Upper lobe of right lung (tissue), 1 donor: ENCODE results near the gene HSF2. TPM values are rescaled to one million over a fixed set of nuclear protein-coding genes. Genes with fewer than 3 reads are reported as not detected.
"Not testable (repeated sequence)": the region's sequence is repeated elsewhere in the genome, so short reads cannot be mapped to it uniquely, and the experiment has no call there.

ENCODE experiments used
- ATAC-seq: fragments of 200-7000 bp; cut with Tn5 transposase; one replicate; pipeline ENCODE4 v1.9.1; 2020; ENCODE audit warnings: mild to moderate bottlenecking, moderate library complexity
- DNase-seq: peaks from one replicate; pipeline ENCODE4 v3.0.0-alpha.2; 2020
- H3K27ac ChIP-seq: fragments of 200-600 bp; one replicate; pipeline ENCODE4 v1.8.0; 2022
- H3K27me3 ChIP-seq: fragments of 200-600 bp; one replicate; pipeline ENCODE4 v1.8.0; 2022; ENCODE audit warnings: mild to moderate bottlenecking
- H3K36me3 ChIP-seq: fragments of 200-600 bp; one replicate; pipeline ENCODE4 v1.8.0; 2022
- H3K4me1 ChIP-seq: fragments of 200-600 bp; one replicate; pipeline ENCODE4 v1.8.0; 2022
- H3K4me3 ChIP-seq: fragments of 200-600 bp; one replicate; pipeline ENCODE4 v1.8.0; 2022; ENCODE audit warnings: mild to moderate bottlenecking
- H3K9me3 ChIP-seq: fragments of 200-600 bp; one replicate; pipeline ENCODE4 v1.8.0; 2022
- intact Hi-C: fragments of 100-400 bp; cut with DNase I; formaldehyde crosslinking; loops from one replicate; pipeline ENCODE4 v1.11.0; 2022
- total RNA-seq: library from RNA; stranded (reverse); fragmentation: NEBNext Ultra II Directional; extraction: Animal tissue kit (Norgen Biotek cat#: 25700); gene quantifications from one replicate; pipeline ENCODE4 v1.2.1, GENCODE V29; 2021
- TF ChIP-seq, protein P1 (sequence below): fragments of 200-600 bp; IDR thresholded peaks from one replicate; pipeline ENCODE4 v1.8.0; 2022; ENCODE audit warnings: antibody characterized with exemption
- donor health status: DM: no; HTN: yes; CAD: no; lungs with severe emphysema.

Gene HSF2
- total RNA-seq, 1 donor from 2014 or later: 7.1 TPM

DNA sequence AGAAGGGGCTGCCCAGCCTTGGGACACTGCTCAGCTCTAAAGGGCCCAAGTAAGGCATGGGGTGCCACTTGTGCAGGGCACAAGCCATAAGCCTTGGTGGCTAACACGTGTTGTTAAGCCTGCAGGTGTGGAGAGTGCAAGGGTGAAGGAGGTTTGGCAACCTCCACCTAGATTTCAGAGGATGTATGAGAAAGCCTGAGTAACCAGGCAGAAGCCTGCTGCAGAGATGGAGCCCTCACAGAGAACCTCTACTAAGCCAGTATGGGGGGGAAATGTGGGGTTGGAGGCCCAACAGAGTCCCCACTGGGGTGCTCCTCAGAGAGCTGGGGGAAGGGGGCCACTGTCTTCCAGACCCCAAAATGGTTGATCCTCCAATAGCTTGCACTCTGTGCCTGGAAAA is 39.5 kb downstream of the HSF2 start:
- H3K27me3 ChIP-seq: no peaks in the 10 kb centered on the region
- H3K9me3 ChIP-seq: no peaks in the 10 kb centered on the region
- intact Hi-C loops: no loop called here
- H3K27ac ChIP-seq: no peak overlapping the region
- ATAC-seq: no peak
- H3K36me3 ChIP-seq: peaks cover 82% of the 10 kb centered on the region
- DNase-seq: no peak
- H3K4me3 ChIP-seq: no peak overlapping the region
- TF ChIP-seq, protein P1, sequence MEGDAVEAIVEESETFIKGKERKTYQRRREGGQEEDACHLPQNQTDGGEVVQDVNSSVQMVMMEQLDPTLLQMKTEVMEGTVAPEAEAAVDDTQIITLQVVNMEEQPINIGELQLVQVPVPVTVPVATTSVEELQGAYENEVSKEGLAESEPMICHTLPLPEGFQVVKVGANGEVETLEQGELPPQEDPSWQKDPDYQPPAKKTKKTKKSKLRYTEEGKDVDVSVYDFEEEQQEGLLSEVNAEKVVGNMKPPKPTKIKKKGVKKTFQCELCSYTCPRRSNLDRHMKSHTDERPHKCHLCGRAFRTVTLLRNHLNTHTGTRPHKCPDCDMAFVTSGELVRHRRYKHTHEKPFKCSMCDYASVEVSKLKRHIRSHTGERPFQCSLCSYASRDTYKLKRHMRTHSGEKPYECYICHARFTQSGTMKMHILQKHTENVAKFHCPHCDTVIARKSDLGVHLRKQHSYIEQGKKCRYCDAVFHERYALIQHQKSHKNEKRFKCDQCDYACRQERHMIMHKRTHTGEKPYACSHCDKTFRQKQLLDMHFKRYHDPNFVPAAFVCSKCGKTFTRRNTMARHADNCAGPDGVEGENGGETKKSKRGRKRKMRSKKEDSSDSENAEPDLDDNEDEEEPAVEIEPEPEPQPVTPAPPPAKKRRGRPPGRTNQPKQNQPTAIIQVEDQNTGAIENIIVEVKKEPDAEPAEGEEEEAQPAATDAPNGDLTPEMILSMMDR: no peak
- no peaks in the 10 kb centered on the region for H3K4me1 ChIP-seq

DNA sequence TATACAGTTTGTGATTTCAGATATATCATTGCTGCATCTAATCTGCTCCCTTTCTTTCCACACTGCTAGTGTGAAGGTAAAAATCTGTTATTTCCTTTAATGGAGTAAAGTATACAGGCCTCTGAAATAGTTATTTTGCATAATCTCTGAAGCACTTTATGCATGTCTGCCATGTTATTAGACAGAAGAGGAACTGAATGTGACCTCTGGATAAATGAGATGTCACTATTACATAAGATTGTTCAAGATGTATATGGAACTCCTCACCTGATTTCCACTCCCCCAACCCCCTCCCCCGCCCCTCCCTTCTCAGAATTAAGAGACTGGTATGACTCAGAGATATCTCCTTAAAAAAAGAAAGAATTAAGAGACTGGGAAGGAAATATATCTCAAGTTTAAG is 45.8 kb downstream of the HSF2 start:
- peaks cover 98% of the 10 kb centered on the region for H3K36me3 ChIP-seq
- H3K27ac ChIP-seq: no peak overlapping the region
- H3K27me3 ChIP-seq: no peaks in the 10 kb centered on the region
- intact Hi-C loops: no loop called here
- H3K9me3 ChIP-seq: no peaks in the 10 kb centered on the region
- H3K4me1 ChIP-seq: no peaks in the 10 kb centered on the region
- TF ChIP-seq, protein P1: no peak
- no peak for ATAC-seq
- H3K4me3 ChIP-seq: no peak overlapping the region
- DNase-seq: no peak

DNA sequence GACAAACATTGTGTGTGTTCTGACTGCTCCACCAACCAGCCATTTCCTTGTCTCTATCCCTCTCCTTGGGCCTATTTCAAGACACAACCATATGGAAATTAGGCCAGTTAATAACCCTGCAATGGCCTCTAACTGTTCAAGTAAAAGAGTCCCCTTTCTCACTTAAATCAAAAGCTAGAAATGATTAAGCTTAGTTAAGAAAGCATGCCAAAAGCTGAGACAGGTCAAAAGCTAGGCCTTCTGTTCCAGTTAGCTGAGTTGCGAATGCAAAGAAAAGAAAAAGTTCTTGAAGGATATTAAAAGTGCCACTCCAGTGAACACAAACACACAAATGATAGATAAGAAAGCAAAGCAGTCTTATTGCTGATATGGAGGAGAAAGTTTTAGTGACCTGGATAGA is 49.6 kb downstream of the HSF2 start:
- ATAC-seq (peak; percentile 51), DNase-seq (no peak)
- Histone ChIP-seq H3K4me3 (no peak overlapping the region), H3K27ac (no peak overlapping the region), H3K36me3 (peaks cover 99% of the 10 kb centered on the region), H3K27me3 (no peaks in the 10 kb centered on the region), H3K9me3 (no peaks in the 10 kb centered on the region), H3K4me1 (no peaks in the 10 kb centered on the region)
- intact Hi-C loops: no loop called here
- TF ChIP-seq, protein P1: no peak

DNA sequence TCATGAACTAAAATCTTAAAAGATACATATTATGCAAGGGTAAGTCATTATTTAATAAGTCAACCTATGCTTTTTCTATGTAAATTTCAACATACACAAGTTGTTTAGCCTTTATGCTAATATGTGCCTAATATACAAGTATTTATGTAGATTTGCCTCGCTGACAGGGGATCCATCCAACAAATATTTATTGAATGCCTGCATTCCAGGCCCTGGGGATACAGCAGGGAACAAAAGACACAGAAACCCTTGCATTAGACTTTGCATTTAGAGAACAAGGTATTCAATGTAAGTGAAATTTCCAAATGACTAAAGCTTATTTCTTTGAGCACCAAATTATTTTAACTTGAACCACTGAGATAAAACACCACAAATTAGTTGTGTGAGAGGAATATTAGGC is 53.1 kb downstream of the HSF2 start:
- Histone ChIP-seq H3K27me3 (no peaks in the 10 kb centered on the region), H3K4me1 (peaks cover 3% of the 10 kb centered on the region), H3K9me3 (no peaks in the 10 kb centered on the region), H3K36me3 (peaks cover 100% of the 10 kb centered on the region), H3K27ac (no peak overlapping the region), H3K4me3 (no peak overlapping the region)
- intact Hi-C loops: no loop called here
- TF ChIP-seq, protein P1: no peak
- ATAC-seq (no peak), DNase-seq (no peak)

DNA sequence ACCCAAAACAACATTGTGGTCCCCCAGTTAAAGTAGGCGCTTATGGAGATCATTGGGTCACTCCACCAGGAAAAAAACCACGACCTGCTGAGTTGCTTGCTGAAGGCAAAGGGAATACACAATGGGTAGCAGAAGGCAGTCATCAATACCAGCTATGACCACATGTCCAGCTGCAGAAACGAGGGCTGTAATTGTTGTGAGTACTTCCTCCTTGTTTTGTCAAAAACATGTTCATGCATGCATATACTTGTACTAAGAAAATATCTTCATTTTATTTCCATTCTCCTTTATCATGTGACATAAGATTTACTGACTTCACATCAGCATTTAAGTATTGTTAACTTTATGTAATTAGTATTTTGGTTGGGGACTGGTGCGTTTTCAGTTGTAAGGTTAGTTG is 55.2 kb downstream of the HSF2 start:
- Histone ChIP-seq H3K4me1 (peaks cover 17% of the 10 kb centered on the region), H3K4me3 (no peak overlapping the region), H3K27me3 (no peaks in the 10 kb centered on the region), H3K36me3 (peaks cover 84% of the 10 kb centered on the region), H3K9me3 (no peaks in the 10 kb centered on the region), H3K27ac (no peak overlapping the region)
- TF ChIP-seq, protein P1: no peak
- no peak for ATAC-seq
- intact Hi-C loops: no loop called here
- DNase-seq: no peak

DNA sequence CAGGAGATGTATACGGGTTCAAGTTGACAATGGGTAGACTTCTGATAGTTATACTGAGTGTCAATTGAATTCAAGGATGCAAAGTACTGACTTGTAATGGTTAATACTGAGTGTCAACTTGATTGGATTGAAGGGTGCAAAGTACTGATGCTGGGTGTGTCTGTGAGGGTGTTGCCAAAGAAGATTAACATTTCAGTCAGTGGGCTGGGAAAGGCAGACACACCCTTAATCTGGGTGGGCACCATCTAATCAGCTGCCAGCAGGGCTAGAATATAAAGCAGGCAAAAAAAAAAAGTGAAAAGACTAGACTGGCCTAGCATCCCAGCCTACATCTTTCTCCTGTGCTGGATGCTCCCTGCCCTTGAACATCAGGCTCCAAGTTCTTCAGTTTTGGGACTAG is 55.7 kb downstream of the HSF2 start:
- ATAC-seq, H3K27me3 ChIP-seq, intact Hi-C loops, H3K4me3 ChIP-seq, H3K27ac ChIP-seq, H3K9me3 ChIP-seq, DNase-seq: not testable (repeated sequence)
- Histone ChIP-seq H3K36me3 (peaks cover 80% of the 10 kb centered on the region), H3K4me1 (peaks cover 21% of the 10 kb centered on the region)
